ENCODE results near the gene IGSF8. TPM values are rescaled to one million over a fixed set of nuclear protein-coding genes. Genes with fewer than 3 reads are reported as not detected.

IGSF8 gene
- total RNA-seq, 2 donors from 2014 or later: 26.3 to 32.0 TPM

- H3K4me1 Mint-ChIP-seq (ENCODE audit: low read depth): peaks cover 12% of the 10 kb centered on the region
- DNase-seq (peak; percentile 85 to 87), ATAC-seq (replicated peaks in 1 of 2) (peak; percentile 57 to 67)
- no peaks in the 10 kb centered on the region for H3K9me3 Mint-ChIP-seq
- no peaks in the 10 kb centered on the region for H3K36me3 Mint-ChIP-seq (ENCODE audit: insufficient read depth in 2 of 2)
- no peak overlapping the region for H3K4me3 Mint-ChIP-seq
- H3K27me3 Mint-ChIP-seq (ENCODE audit: low read depth): peaks cover 24% of the 10 kb centered on the region
- no peak overlapping the region for H3K27ac Mint-ChIP-seq
These were observed 12.5 kb downstream of the IGSF8 start for GRCh38 chr1:160085686-160086455.

GRCh38 chr1:160084771-160085321 is 13.6 kb downstream of the IGSF8 start:
- Mint-ChIP-seq H3K36me3 (ENCODE audit: insufficient read depth in 2 of 2) (no peaks in the 10 kb centered on the region), H3K4me1 (ENCODE audit: low read depth) (peaks cover 20% of the 10 kb centered on the region), H3K27me3 (ENCODE audit: low read depth) (peaks cover 35% of the 10 kb centered on the region), H3K9me3 (no peaks in the 10 kb centered on the region), H3K4me3 (peak overlapping the region in 1 of 2 donors; percentile 53), H3K27ac (no peak overlapping the region)
- DNase-seq (no peak), ATAC-seq (replicated peaks in 1 of 2) (no peak)

GRCh38 chr1:160083968-160084770 is 14.2 kb downstream of the IGSF8 start:
- DNase-seq (peak; percentile 80 to 85), ATAC-seq (replicated peaks in 1 of 2) (peak; percentile 84 to 87)
- Mint-ChIP-seq H3K9me3 (no peaks in the 10 kb centered on the region), H3K27me3 (ENCODE audit: low read depth) (peaks cover 41% of the 10 kb centered on the region), H3K4me1 (ENCODE audit: low read depth) (peaks cover 22% of the 10 kb centered on the region), H3K36me3 (ENCODE audit: insufficient read depth in 2 of 2) (no peaks in the 10 kb centered on the region), H3K4me3 (peak overlapping the region; percentile 25 to 53), H3K27ac (no peak overlapping the region)

- no peak for ATAC-seq (replicated peaks in 1 of 2)
- no peaks in the 10 kb centered on the region for H3K36me3 Mint-ChIP-seq (ENCODE audit: insufficient read depth in 2 of 2)
- peak overlapping the region; percentile 27 to 48 for H3K4me3 Mint-ChIP-seq
- no peaks in the 10 kb centered on the region for H3K9me3 Mint-ChIP-seq
- H3K27me3 Mint-ChIP-seq (ENCODE audit: low read depth): peaks cover 50% of the 10 kb centered on the region
- H3K27ac Mint-ChIP-seq: no peak overlapping the region
- DNase-seq: no peak
- peaks cover 31% of the 10 kb centered on the region for H3K4me1 Mint-ChIP-seq (ENCODE audit: low read depth)
These were observed 15.5 kb downstream of the IGSF8 start for GRCh38 chr1:160082926-160083325.

- Mint-ChIP-seq H3K9me3 (no peaks in the 10 kb centered on the region), H3K36me3 (ENCODE audit: insufficient read depth in 2 of 2) (no peaks in the 10 kb centered on the region), H3K27me3 (ENCODE audit: low read depth) (peaks cover 50% of the 10 kb centered on the region), H3K4me3 (peak overlapping the region in 1 of 2 donors; percentile 13), H3K4me1 (ENCODE audit: low read depth) (peaks cover 31% of the 10 kb centered on the region), H3K27ac (no peak overlapping the region)
- ATAC-seq (replicated peaks in 1 of 2) (no peak), DNase-seq (no peak)
These were observed 15.9 kb downstream of the IGSF8 start for GRCh38 chr1:160082487-160082886.

GRCh38 chr1:160081261-160081936 is 17.0 kb downstream of the IGSF8 start, which contains the start of gene KCNJ9:
TSS of gene KCNJ9 (plus strand) at chr1:160081538. CDS start at chr1:160084031, 2,493 bp downstream.
- Mint-ChIP-seq H3K27ac (no peak within 1 kb of the TSS), H3K9me3 (no peaks in the 10 kb centered on the region), H3K27me3 (ENCODE audit: low read depth) (peaks cover 50% of the 10 kb centered on the region), H3K36me3 (ENCODE audit: insufficient read depth in 2 of 2) (no peaks in the 10 kb centered on the region), H3K4me3 (peak within 1 kb of the TSS in 1 of 2 donors; percentile 3), H3K4me1 (ENCODE audit: low read depth) (peaks cover 31% of the 10 kb centered on the region)
- ATAC-seq (replicated peaks in 1 of 2) (no peak), DNase-seq (no peak)

GRCh38 chr1:160080381-160081100 is 17.9 kb downstream of the IGSF8 start:
- H3K36me3 Mint-ChIP-seq (ENCODE audit: insufficient read depth in 2 of 2): no peaks in the 10 kb centered on the region
- no peaks in the 10 kb centered on the region for H3K9me3 Mint-ChIP-seq
- no peak for ATAC-seq (replicated peaks in 1 of 2)
- peaks cover 27% of the 10 kb centered on the region for H3K4me1 Mint-ChIP-seq (ENCODE audit: low read depth)
- H3K27ac Mint-ChIP-seq: no peak overlapping the region
- peaks cover 50% of the 10 kb centered on the region for H3K27me3 Mint-ChIP-seq (ENCODE audit: low read depth)
- H3K4me3 Mint-ChIP-seq: no peak overlapping the region
- no peak for DNase-seq

- Mint-ChIP-seq H3K36me3 (ENCODE audit: insufficient read depth in 2 of 2) (no peaks in the 10 kb centered on the region), H3K27ac (no peak overlapping the region), H3K9me3 (no peaks in the 10 kb centered on the region), H3K4me3 (no peak overlapping the region), H3K27me3 (ENCODE audit: low read depth) (peaks cover 50% of the 10 kb centered on the region), H3K4me1 (ENCODE audit: low read depth) (peaks cover 25% of the 10 kb centered on the region)
- no peak for ATAC-seq (replicated peaks in 1 of 2)
- no peak for DNase-seq
These were observed 19.0 kb downstream of the IGSF8 start for GRCh38 chr1:160079448-160079847.

GRCh38 chr1:160078512-160079195 is 19.8 kb downstream of the IGSF8 start:
- H3K4me1 Mint-ChIP-seq (ENCODE audit: low read depth): peaks cover 22% of the 10 kb centered on the region
- no peaks in the 10 kb centered on the region for H3K9me3 Mint-ChIP-seq
- H3K27ac Mint-ChIP-seq: no peak overlapping the region
- H3K36me3 Mint-ChIP-seq (ENCODE audit: insufficient read depth in 2 of 2): no peaks in the 10 kb centered on the region
- no peak overlapping the region for H3K4me3 Mint-ChIP-seq
- DNase-seq (peak; percentile 69 to 80), ATAC-seq (replicated peaks in 1 of 2) (peak; percentile 87 to 88)
- peaks cover 50% of the 10 kb centered on the region for H3K27me3 Mint-ChIP-seq (ENCODE audit: low read depth)

- no peak for DNase-seq
- no peaks in the 10 kb centered on the region for H3K9me3 Mint-ChIP-seq
- H3K27ac Mint-ChIP-seq: no peak overlapping the region
- H3K4me3 Mint-ChIP-seq: no peak overlapping the region
- H3K36me3 Mint-ChIP-seq (ENCODE audit: insufficient read depth in 2 of 2): no peaks in the 10 kb centered on the region
- no peak for ATAC-seq (replicated peaks in 1 of 2)
- peaks cover 49% of the 10 kb centered on the region for H3K27me3 Mint-ChIP-seq (ENCODE audit: low read depth)
- H3K4me1 Mint-ChIP-seq (ENCODE audit: low read depth): peaks cover 22% of the 10 kb centered on the region
These were observed 20.9 kb downstream of the IGSF8 start for GRCh38 chr1:160077486-160077885.

GRCh38 chr1:160076295-160076694 is 22.1 kb downstream of the IGSF8 start:
- Mint-ChIP-seq H3K27ac (no peak overlapping the region), H3K27me3 (ENCODE audit: low read depth) (peaks cover 48% of the 10 kb centered on the region), H3K9me3 (no peaks in the 10 kb centered on the region), H3K4me1 (ENCODE audit: low read depth) (peaks cover 29% of the 10 kb centered on the region), H3K4me3 (no peak overlapping the region), H3K36me3 (ENCODE audit: insufficient read depth in 2 of 2) (no peaks in the 10 kb centered on the region)
- DNase-seq (no peak), ATAC-seq (replicated peaks in 1 of 2) (no peak)

GRCh38 chr1:160075836-160076235 is 22.6 kb downstream of the IGSF8 start:
- ATAC-seq (replicated peaks in 1 of 2): no peak
- H3K4me1 Mint-ChIP-seq (ENCODE audit: low read depth): peaks cover 25% of the 10 kb centered on the region
- no peak overlapping the region for H3K27ac Mint-ChIP-seq
- H3K4me3 Mint-ChIP-seq: no peak overlapping the region
- no peaks in the 10 kb centered on the region for H3K9me3 Mint-ChIP-seq
- H3K27me3 Mint-ChIP-seq (ENCODE audit: low read depth): peaks cover 44% of the 10 kb centered on the region
- no peak for DNase-seq
- H3K36me3 Mint-ChIP-seq (ENCODE audit: insufficient read depth in 2 of 2): no peaks in the 10 kb centered on the region

Measured in activated T-cell treated with anti-CD3 and anti-CD28 coated beads, Interleukin-2, amount 50 U/mL, for 72 hours (primary cell).